Stomach smooth muscle (tissue), 2 donors: ENCODE data around the gene ABAT.
"Not testable (repeated sequence)": the region's sequence is repeated elsewhere in the genome, so short reads cannot be mapped to it uniquely, and the experiment has no call there.

Source experiments
- H3K27ac ChIP-seq: one replicate; pipeline ENCODE4 v1.7.0; 2013; ENCODE audit warnings: mild to moderate bottlenecking, low read length, inconsistent platforms
- H3K27me3 ChIP-seq, 2 donors: one replicate each; pipeline ENCODE4 v1.7.0; 2013; ENCODE audit warnings: low read length in 2 of 2; ENCODE audit not compliant: insufficient read depth in 2 of 2, control insufficient read depth in 1 of 2
- H3K36me3 ChIP-seq, 2 donors: one replicate each; pipeline ENCODE4 v1.7.0; 2013; ENCODE audit warnings: low read length in 2 of 2; ENCODE audit not compliant: control insufficient read depth in 2 of 2, insufficient read depth in 2 of 2
- H3K4me1 ChIP-seq: one replicate; pipeline ENCODE4 v1.7.0; 2013; ENCODE audit warnings: low read length; ENCODE audit not compliant: control insufficient read depth, insufficient read depth
- H3K4me3 ChIP-seq, 2 donors: one replicate each; pipeline ENCODE4 v1.7.0; 2013; ENCODE audit warnings: low read length in 2 of 2
- H3K9ac ChIP-seq, 2 donors: one replicate each; pipeline ENCODE4 v1.7.0; 2013; ENCODE audit warnings: low read length in 2 of 2, mild to moderate bottlenecking in 1 of 2
- H3K9me3 ChIP-seq, 2 donors: one replicate each; pipeline ENCODE4 v1.7.0; 2013; ENCODE audit warnings: low read length in 2 of 2; ENCODE audit not compliant: control insufficient read depth in 2 of 2
- donor health status: healthy.
- donor health status: Pancreatic carcinoma.

Gene ABAT

GRCh38 chr16:8803733-8804132 is 129.3 kb downstream of the ABAT start:
- H3K4me1 ChIP-seq, H3K27me3 ChIP-seq, H3K9ac ChIP-seq, H3K4me3 ChIP-seq, H3K9me3 ChIP-seq, H3K27ac ChIP-seq: not testable (repeated sequence)
- peaks cover 32 to 41% of the 10 kb centered on the region in 2 donors for H3K36me3 ChIP-seq

GRCh38 chr16:8804313-8804712 is 129.9 kb downstream of the ABAT start:
- Histone ChIP-seq H3K4me1 (no peaks in the 10 kb centered on the region), H3K4me3 (no peak overlapping the region), H3K27ac (no peak overlapping the region), H3K9ac (no peak overlapping the region), H3K27me3 (no peaks in the 10 kb centered on the region), H3K36me3 (peaks cover 37 to 47% of the 10 kb centered on the region in 2 donors), H3K9me3 (no peaks in the 10 kb centered on the region)

GRCh38 chr16:8806272-8806983 is 132.0 kb downstream of the ABAT start:
- Histone ChIP-seq H3K27ac (no peak overlapping the region), H3K4me1 (no peaks in the 10 kb centered on the region), H3K9ac (no peak overlapping the region), H3K27me3 (no peaks in the 10 kb centered on the region), H3K4me3 (no peak overlapping the region), H3K9me3 (no peaks in the 10 kb centered on the region), H3K36me3 (peaks cover 50 to 55% of the 10 kb centered on the region in 2 donors)

GRCh38 chr16:8807189-8807588 is 132.8 kb downstream of the ABAT start:
- H3K36me3 ChIP-seq, result peaks cover 56 to 57% of the 10 kb centered on the region in 2 donors
- H3K9me3 ChIP-seq, result no peaks in the 10 kb centered on the region
- no peaks in the 10 kb centered on the region for H3K4me1 ChIP-seq
- no peaks in the 10 kb centered on the region for H3K27me3 ChIP-seq
- no peak overlapping the region for H3K9ac ChIP-seq
- H3K27ac ChIP-seq, result no peak overlapping the region
- H3K4me3 ChIP-seq, result no peak overlapping the region

- Histone ChIP-seq H3K27me3 (no peaks in the 10 kb centered on the region), H3K36me3 (peaks cover 57 to 58% of the 10 kb centered on the region in 2 donors), H3K27ac (no peak overlapping the region), H3K9ac (no peak overlapping the region), H3K4me1 (no peaks in the 10 kb centered on the region), H3K4me3 (no peak overlapping the region), H3K9me3 (no peaks in the 10 kb centered on the region)
These were observed 133.6 kb downstream of the ABAT start for GRCh38 chr16:8808009-8808408.

GRCh38 chr16:8808613-8809353 is 134.4 kb downstream of the ABAT start:
- Histone ChIP-seq H3K27ac (no peak overlapping the region), H3K4me3 (no peak overlapping the region), H3K9me3 (no peaks in the 10 kb centered on the region), H3K27me3 (no peaks in the 10 kb centered on the region), H3K9ac (no peak overlapping the region), H3K36me3 (peaks cover 58 to 59% of the 10 kb centered on the region in 2 donors), H3K4me1 (no peaks in the 10 kb centered on the region)

- Histone ChIP-seq H3K27ac (no peak overlapping the region), H3K36me3 (peaks cover 56 to 57% of the 10 kb centered on the region in 2 donors)
These were observed 137.9 kb downstream of the ABAT start for GRCh38 chr16:8812162-8812843.

GRCh38 chr16:8814095-8814806 is 139.8 kb downstream of the ABAT start:
- H3K4me1 ChIP-seq, result no peaks in the 10 kb centered on the region
- no peak overlapping the region for H3K4me3 ChIP-seq
- peaks cover 52 to 53% of the 10 kb centered on the region in 2 donors for H3K36me3 ChIP-seq
- no peaks in the 10 kb centered on the region for H3K27me3 ChIP-seq
- H3K9ac ChIP-seq, result no peak overlapping the region
- H3K27ac ChIP-seq, result no peak overlapping the region
- H3K9me3 ChIP-seq, result no peaks in the 10 kb centered on the region

More at GRCh38 chr16:8812162-8812843, 137.9 kb downstream of the ABAT start:
- H3K4me3 ChIP-seq, result no peak overlapping the region
- no peaks in the 10 kb centered on the region for H3K27me3 ChIP-seq
- H3K9me3 ChIP-seq, result no peaks in the 10 kb centered on the region
- no peaks in the 10 kb centered on the region for H3K4me1 ChIP-seq
- no peak overlapping the region for H3K9ac ChIP-seq

- Histone ChIP-seq H3K9me3 (no peaks in the 10 kb centered on the region), H3K9ac (no peak overlapping the region), H3K27ac (no peak overlapping the region), H3K36me3 (peaks cover 38 to 47% of the 10 kb centered on the region in 2 donors), H3K27me3 (no peaks in the 10 kb centered on the region), H3K4me3 (no peak overlapping the region), H3K4me1 (no peaks in the 10 kb centered on the region)
These were observed 142.7 kb downstream of the ABAT start for GRCh38 chr16:8816967-8817655.
